Psoas muscle (tissue), 8 donors: ENCODE data around the gene ABI2. TPM values are rescaled to one million over a fixed set of nuclear protein-coding genes. Genes with fewer than 3 reads are reported as not detected.

Experiments
- ATAC-seq, 4 donors: fragments of 200-7000 bp; cut with Tn5 transposase; one replicate each; pipeline ENCODE4 v1.9.1; 2020; ENCODE audit warnings: moderate library complexity in 3 of 4, mild to moderate bottlenecking in 2 of 4
- DNase-seq, 2 donors: peaks; one replicate each; pipeline ENCODE4 v3.0.0-alpha.2; 2020
- H3K27ac ChIP-seq: fragments of 200-600 bp; one replicate; pipeline ENCODE4 v1.8.0; 2022
- H3K27me3 ChIP-seq, 3 donors: fragments of 200-600 bp in 1 of 3; one replicate each; pipeline versions ENCODE4 v1.6.1 to v1.8.0; 2013 to 2022; ENCODE audit warnings: low read length in 2 of 3, mild to moderate bottlenecking in 2 of 3, moderate library complexity in 1 of 3; ENCODE audit not compliant: insufficient read depth in 3 of 3
- H3K36me3 ChIP-seq, 2 donors: fragments of 200-600 bp in 1 of 2; one replicate each; pipeline versions ENCODE4 v1.6.1 to v1.8.0; 2013 to 2022; ENCODE audit warnings: low read depth in 1 of 2, mild to moderate bottlenecking in 1 of 2, moderate library complexity in 1 of 2; ENCODE audit not compliant: insufficient read depth in 1 of 2
- H3K4me1 ChIP-seq: fragments of 200-600 bp; one replicate; pipeline ENCODE4 v1.8.0; 2022
- H3K4me3 ChIP-seq: fragments of 200-600 bp; one replicate; pipeline ENCODE4 v1.8.0; 2022; ENCODE audit warnings: mild to moderate bottlenecking
- H3K9me3 ChIP-seq: fragments of 200-600 bp; one replicate; pipeline ENCODE4 v1.8.0; 2022
- CTCF ChIP-seq: fragments of 200-600 bp; IDR thresholded peaks from one replicate; pipeline ENCODE4 v1.8.0; 2022; ENCODE audit warnings: antibody characterized with exemption
- WGBS, 3 donors: extraction: QIAGEN DNeasy Blood & Tissue Kit; methylation state at CpG; one replicate each; pipeline versions ENCODE4 v1.1.6 to v1.1.7; 2013; 5-methylcytosine and 5-hydroxymethylcytosine counted together
- intact Hi-C, 2 donors: fragments of 100-400 bp; cut with DNase I; formaldehyde crosslinking; loops; one replicate each; pipeline versions ENCODE4 v1.11.0 to v1.14.2; 2022
- polyA plus RNA-seq, 3 donors: library from polyadenylated mRNA; stranded (reverse); fragments of 200-250 nt; gene quantifications; one replicate each; pipeline ENCODE4 v1.2.3, GENCODE V29; 2013
- total RNA-seq, 4 donors: library from RNA; stranded (reverse); fragmentation: NEBNext Ultra II Directional in 2 of 4; extraction: Animal tissue kit (Norgen Biotek cat#: 25700) in 2 of 4; gene quantifications; one replicate each; pipeline versions ENCODE4 v1.2.1 to v1.2.4, GENCODE V29; 2021 to 2023
- donor health status: healthy with polysubstance abuse.
- donor health status: DM: no; HTN: no; CAD: no; lungs with moderate emphysema.
- donor health status: Bipolar disorder and iron deficiency.
- donor health status: healthy.
- donor health status: DM: yes; HTN: yes; CAD: no.
- donor health status: DM: no; HTN: no; CAD: no.
- donor health status: DM: no; HTN: no; CAD: no.
- donor health status: DM: yes; HTN: yes; CAD: no.

Gene ABI2
- total and polyA plus RNA-seq, 7 donors = 7.5 to 16.9 (median 12.9) TPM

GRCh38 chr2:203431391-203432185, 103.4 kb downstream of the ABI2 start:
- no peak overlapping the region for H3K4me3 ChIP-seq
- no peak for TF ChIP-seq CTCF
- H3K9me3 ChIP-seq = no peaks in the 10 kb centered on the region
- DNase-seq = no peak
- H3K4me1 ChIP-seq = no peaks in the 10 kb centered on the region
- H3K27me3 ChIP-seq = no peaks in the 10 kb centered on the region
- WGBS, 3 donors = 80 to 84% (median 80%) methylated on average over 5 of the region's 5 CpGs
- H3K27ac ChIP-seq = no peak overlapping the region
- intact Hi-C loops = no loop called here
- no peak for ATAC-seq
- H3K36me3 ChIP-seq = peaks cover 0 to 22% of the 10 kb centered on the region in 2 donors

GRCh38 chr2:203432811-203433210, 104.6 kb downstream of the ABI2 start:
- TF ChIP-seq CTCF = no peak
- WGBS, 3 donors = 61 to 76% (median 72%) methylated on average over 6 of the region's 6 CpGs
- H3K27ac ChIP-seq = no peak overlapping the region
- H3K4me3 ChIP-seq = no peak overlapping the region
- no peaks in the 10 kb centered on the region for H3K9me3 ChIP-seq
- ATAC-seq = no peak
- DNase-seq = no peak
- H3K4me1 ChIP-seq = no peaks in the 10 kb centered on the region
- intact Hi-C loops = no loop called here
- H3K36me3 ChIP-seq = peaks cover 0 to 23% of the 10 kb centered on the region in 2 donors
- H3K27me3 ChIP-seq = no peaks in the 10 kb centered on the region

- Histone ChIP-seq H3K36me3 (peaks cover 4 to 38% of the 10 kb centered on the region in 2 donors), H3K4me3 (no peak overlapping the region), H3K27me3 (no peaks in the 10 kb centered on the region), H3K27ac (no peak overlapping the region), H3K9me3 (no peaks in the 10 kb centered on the region), H3K4me1 (no peaks in the 10 kb centered on the region)
- ATAC-seq (no peak), DNase-seq (no peak)
- no peak for TF ChIP-seq CTCF
- 44 to 62% (median 56%) methylated on average over 2 of the region's 2 CpGs for WGBS, 3 donors
- intact Hi-C loops = no loop called here
Measured at GRCh38 chr2:203436496-203436895, 108.3 kb downstream of the ABI2 start.

GRCh38 chr2:203437511-203437910, 109.3 kb downstream of the ABI2 start:
- H3K4me1 ChIP-seq = no peaks in the 10 kb centered on the region
- no peaks in the 10 kb centered on the region for H3K9me3 ChIP-seq
- no peaks in the 10 kb centered on the region for H3K27me3 ChIP-seq
- no peak for DNase-seq
- ATAC-seq = no peak
- intact Hi-C loops = no loop called here
- H3K36me3 ChIP-seq = peaks cover 4 to 46% of the 10 kb centered on the region in 2 donors
- no peak for TF ChIP-seq CTCF
- H3K27ac ChIP-seq = no peak overlapping the region
- no peak overlapping the region for H3K4me3 ChIP-seq
- WGBS, 3 donors = 91 to 96% (median 95%) methylated on average over 4 of the region's 4 CpGs

GRCh38 chr2:203438528-203438927, 110.3 kb downstream of the ABI2 start:
- Histone ChIP-seq H3K4me3 (no peak overlapping the region), H3K27me3 (no peaks in the 10 kb centered on the region), H3K4me1 (no peaks in the 10 kb centered on the region), H3K36me3 (peaks cover 4 to 53% of the 10 kb centered on the region in 2 donors), H3K27ac (no peak overlapping the region), H3K9me3 (no peaks in the 10 kb centered on the region)
- no peak for ATAC-seq
- intact Hi-C loops = no loop called here
- no peak for DNase-seq
- 76 to 82% (median 78%) methylated on average over 2 of the region's 2 CpGs for WGBS, 3 donors
- no peak for TF ChIP-seq CTCF
